Urinary bladder (tissue), 4 donors: Measurements from ENCODE around the gene SCN10A. TPM values are rescaled to one million over a fixed set of nuclear protein-coding genes. Genes with fewer than 3 reads are reported as not detected.

Source experiments
- DNase-seq: peaks from one replicate; pipeline ENCODE4 v3.0.0-alpha.2; 2015; ENCODE audit errors: extremely low spot score
- H3K27ac ChIP-seq: one replicate; pipeline ENCODE4 v1.5.1; 2013; ENCODE audit warnings: low read depth, mild to moderate bottlenecking, moderate library complexity
- H3K36me3 ChIP-seq: one replicate; pipeline ENCODE4 v1.6.1; 2013; ENCODE audit warnings: mild to moderate bottlenecking, moderate library complexity; ENCODE audit not compliant: insufficient read depth
- H3K4me1 ChIP-seq: one replicate; pipeline ENCODE4 v1.6.1; 2013; ENCODE audit warnings: mild to moderate bottlenecking, moderate library complexity; ENCODE audit not compliant: insufficient read depth
- H3K4me3 ChIP-seq: one replicate; pipeline ENCODE4 v1.5.1; 2013; ENCODE audit warnings: low read depth, low read length
- WGBS: extraction: QIAGEN DNeasy Blood & Tissue Kit; methylation state at CpG from one replicate; pipeline ENCODE4 v1.1.7; 2013; 5-methylcytosine and 5-hydroxymethylcytosine counted together
- polyA plus RNA-seq: library from polyadenylated mRNA; stranded (reverse); fragments of 200-250 nt; gene quantifications from one replicate; pipeline ENCODE4 v1.2.3, GENCODE V29; 2013
- total RNA-seq: library from RNA; depleted of rRNA; stranded (reverse); fragments of >200 nt; gene quantifications from one replicate; pipeline ENCODE4 v1.2.3, GENCODE V29; 2014
- donor health status: healthy with polysubstance abuse.
- donor health status: healthy.

Gene SCN10A
- total and polyA plus RNA-seq, 2 donors = not detected

DNA sequence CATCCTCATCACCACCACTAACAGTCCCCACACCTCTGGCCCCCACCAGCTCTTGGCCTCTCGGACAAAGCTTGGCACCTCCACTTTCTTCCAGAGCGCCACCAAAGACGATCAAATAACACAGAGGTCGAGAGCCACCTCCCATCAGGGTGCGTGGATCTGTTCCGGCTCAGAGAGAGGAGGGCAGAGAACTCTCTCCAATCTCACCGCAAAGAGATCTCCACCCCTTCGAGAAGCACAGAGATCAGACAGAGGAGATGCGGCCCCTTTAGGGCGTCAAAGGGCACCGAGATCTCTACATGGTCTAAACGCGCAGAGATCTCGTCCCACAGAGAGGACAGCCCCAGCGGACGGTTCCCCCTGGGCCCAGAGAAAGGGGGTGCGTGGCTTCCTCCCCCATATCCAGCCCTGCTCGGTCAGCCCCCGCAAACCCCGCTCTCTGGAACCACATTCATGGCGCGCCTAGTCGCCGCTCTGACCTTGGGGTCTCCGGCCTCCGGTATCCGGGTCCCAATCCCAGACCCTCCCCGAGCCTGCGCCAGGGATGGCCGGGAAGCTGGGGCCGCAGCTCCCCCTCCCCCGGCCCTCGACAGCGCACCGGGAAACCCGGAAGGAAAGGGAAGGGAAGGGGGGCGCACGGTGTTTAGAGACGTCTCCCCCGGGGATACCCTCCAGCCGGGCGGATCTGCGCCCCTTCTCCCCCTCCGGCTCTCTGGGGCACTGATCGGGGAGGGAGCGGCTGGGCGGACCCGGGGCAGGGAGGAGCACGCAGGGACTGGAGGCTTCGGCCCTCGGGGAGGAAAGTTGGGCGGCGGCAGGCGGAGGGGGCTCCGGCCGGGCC lies 167.1 kb downstream of the SCN10A start:
- Histone ChIP-seq H3K4me1 (no peaks in the 10 kb centered on the region), H3K27ac (no peak overlapping the region), H3K36me3 (no peaks in the 10 kb centered on the region), H3K4me3 (peak overlapping the region; percentile 69)
- WGBS = 8% methylated on average over 55 of the region's 56 CpGs
- no peak for DNase-seq

- H3K27ac ChIP-seq = no peak overlapping the region
- WGBS = 92% methylated on average over 7 of the region's 7 CpGs
- no peak for DNase-seq
- no peak overlapping the region for H3K4me3 ChIP-seq
- no peaks in the 10 kb centered on the region for H3K4me1 ChIP-seq
- no peaks in the 10 kb centered on the region for H3K36me3 ChIP-seq
Measured at GRCh38 chr3:38648024-38648658, 167.9 kb downstream of the SCN10A start.

DNA sequence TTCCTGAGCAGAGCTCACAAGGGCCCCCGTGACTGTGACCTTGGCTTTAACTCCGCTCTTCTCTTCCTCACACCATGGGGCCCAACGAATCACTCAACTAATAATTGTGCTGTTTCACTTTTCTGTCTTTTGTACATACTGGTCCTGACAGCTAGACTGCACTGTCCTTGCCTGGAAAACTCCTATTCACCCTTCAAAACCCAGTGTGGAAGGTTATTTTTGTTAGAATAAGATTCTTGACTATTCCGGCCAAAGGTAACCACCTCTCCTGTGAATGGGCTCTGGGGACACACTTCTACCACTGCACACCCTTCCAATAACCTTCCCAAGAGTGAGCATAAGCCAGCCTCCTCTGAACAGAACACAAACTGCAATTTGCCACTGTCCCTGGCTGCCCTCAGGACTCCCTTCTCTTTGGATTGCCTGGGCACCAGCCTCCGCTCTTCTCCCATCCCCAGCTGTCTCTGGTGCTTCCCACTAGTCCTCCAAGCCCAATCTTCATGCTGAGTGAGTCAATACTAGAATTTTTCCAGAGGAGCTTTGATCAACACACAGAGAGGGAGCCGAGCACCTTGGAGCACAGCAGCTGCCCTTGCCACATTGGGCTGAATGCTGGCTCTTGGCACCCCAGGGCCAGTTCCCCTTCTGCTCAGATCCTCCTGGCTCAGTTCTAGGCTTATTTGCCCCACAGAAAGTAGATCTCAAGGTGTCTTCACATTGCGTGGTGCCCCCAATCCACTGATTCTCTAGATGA lies 168.6 kb downstream of the SCN10A start:
- no peak for DNase-seq
- Histone ChIP-seq H3K27ac (no peak overlapping the region), H3K4me3 (no peak overlapping the region), H3K4me1 (no peaks in the 10 kb centered on the region), H3K36me3 (no peaks in the 10 kb centered on the region)
- 95% methylated on average over 7 of the region's 7 CpGs for WGBS

Other genes with a start within 250 kb of the SCN10A start
- gene SCN5A, start 166.5 kb downstream of the SCN10A start, total RNA-seq = 3.1 TPM
- gene SCN5A, start 166.5 kb downstream of the SCN10A start, polyA plus RNA-seq = 1.1 TPM
- gene SCN11A, start 235.7 kb upstream of the SCN10A start, total RNA-seq = 11.8 TPM
- 0.32 TPM for gene SCN11A, start 235.7 kb upstream of the SCN10A start, polyA plus RNA-seq
- gene WDR48, start 235.8 kb upstream of the SCN10A start, total RNA-seq = 66.9 TPM
- 25.7 TPM for gene WDR48, start 235.8 kb upstream of the SCN10A start, polyA plus RNA-seq